Thoracic aorta (tissue), 2 donors: ENCODE measurements around the gene FIP1L1. TPM values are rescaled to one million over a fixed set of nuclear protein-coding genes. Genes with fewer than 3 reads are reported as not detected.

Experiments
- ATAC-seq: fragments of 150-250 bp; one replicate; pipeline ENCODE4 v1.8.0; 2017; ENCODE audit warnings: low read depth; ENCODE audit not compliant: insufficient number of reproducible peaks, low FRiP score
- DNase-seq: peaks from one replicate; pipeline ENCODE4 v3.0.0-alpha.2; 2020; ENCODE audit warnings: low spot score
- H3K27ac ChIP-seq, 2 donors: fragments of 200-600 bp; sonication (generic); 1 replicate in 1 of 2; 2 replicates in 1 of 2; pipeline ENCODE4 v1.5.1; 2016; ENCODE audit warnings: mild to moderate bottlenecking in 2 of 2, moderate library complexity in 2 of 2
- H3K27me3 ChIP-seq: fragments of 200-600 bp; sonication (generic); replicated peaks from 2 replicates; pipeline ENCODE4 v1.6.0; 2016; ENCODE audit warnings: mild to moderate bottlenecking; ENCODE audit not compliant: insufficient read depth
- H3K36me3 ChIP-seq: fragments of 200-600 bp; sonication (generic); one replicate; pipeline ENCODE4 v1.5.1; 2016
- H3K4me1 ChIP-seq, 2 donors: fragments of 200-600 bp; sonication (generic); 1 replicate in 1 of 2; 2 replicates in 1 of 2; pipeline versions ENCODE4 v1.5.1 to v1.6.0; 2016; ENCODE audit warnings: low read depth in 2 of 2, mild to moderate bottlenecking in 1 of 2; ENCODE audit not compliant: control insufficient read depth in 1 of 2
- H3K4me3 ChIP-seq: fragments of 200-600 bp; sonication (generic); 2 replicates; pipeline ENCODE4 v1.5.1; 2016; ENCODE audit warnings: mild to moderate bottlenecking
- H3K9me3 ChIP-seq: fragments of 200-600 bp; sonication (generic); 2 replicates; pipeline ENCODE4 v1.5.1; 2016
- CTCF ChIP-seq: fragments of 200-600 bp; sonication (generic); IDR thresholded peaks from one replicate; pipeline ENCODE4 v1.5.1; 2019; ENCODE audit warnings: antibody characterized with exemption
- total RNA-seq, 2 donors: library from RNA; depleted of rRNA; stranded (reverse); fragments of >200 nt; gene quantifications; one replicate each; pipeline versions ENCODE4 v1.1.0 to v1.2.3, GENCODE V29; 2016

FIP1L1 gene
- total RNA-seq, 2 donors from 2014 or later = 29.5 to 57.9 TPM

- DNase-seq = no peak
- H3K36me3 ChIP-seq = no peaks in the 10 kb centered on the region
- peak overlapping the region; percentile 91 for H3K4me3 ChIP-seq
- no peaks in the 10 kb centered on the region for H3K27me3 ChIP-seq
- no peak for TF ChIP-seq CTCF
- ATAC-seq = no peak
- peak overlapping the region in 1 of 2 donors; percentile 44 for H3K27ac ChIP-seq
- no peaks in the 10 kb centered on the region for H3K9me3 ChIP-seq
- peaks cover 17 to 37% of the 10 kb centered on the region in 2 donors for H3K4me1 ChIP-seq
These were observed 11.1 kb upstream of the FIP1L1 start for GRCh38 chr4:53366301-53366716.

GRCh38 chr4:53367721-53368120, 9.7 kb upstream of the FIP1L1 start:
- peaks cover 14 to 26% of the 10 kb centered on the region in 2 donors for H3K4me1 ChIP-seq
- H3K36me3 ChIP-seq = no peaks in the 10 kb centered on the region
- no peak overlapping the region for H3K4me3 ChIP-seq
- ATAC-seq = no peak
- TF ChIP-seq CTCF = no peak
- no peaks in the 10 kb centered on the region for H3K9me3 ChIP-seq
- DNase-seq = no peak
- no peak overlapping the region for H3K27ac ChIP-seq
- H3K27me3 ChIP-seq = no peaks in the 10 kb centered on the region

GRCh38 chr4:53371049-53371448, 6.4 kb upstream of the FIP1L1 start:
- Histone ChIP-seq H3K27me3 (no peaks in the 10 kb centered on the region), H3K36me3 (no peaks in the 10 kb centered on the region), H3K4me1 (no peaks in the 10 kb centered on the region), H3K4me3 (no peak overlapping the region), H3K27ac (no peak overlapping the region), H3K9me3 (no peaks in the 10 kb centered on the region)
- TF ChIP-seq CTCF = no peak
- DNase-seq (no peak), ATAC-seq (no peak)

GRCh38 chr4:53371843-53372521, 5.5 kb upstream of the FIP1L1 start:
- no peak for TF ChIP-seq CTCF
- Histone ChIP-seq H3K9me3 (no peaks in the 10 kb centered on the region), H3K27me3 (no peaks in the 10 kb centered on the region), H3K4me1 (no peaks in the 10 kb centered on the region), H3K27ac (no peak overlapping the region), H3K4me3 (no peak overlapping the region), H3K36me3 (no peaks in the 10 kb centered on the region)
- DNase-seq (no peak), ATAC-seq (no peak)

- DNase-seq (no peak), ATAC-seq (no peak)
- no peaks in the 10 kb centered on the region for H3K36me3 ChIP-seq
- H3K27me3 ChIP-seq = no peaks in the 10 kb centered on the region
- H3K27ac ChIP-seq = no peak overlapping the region
- no peak overlapping the region for H3K4me3 ChIP-seq
- peaks cover 13 to 14% of the 10 kb centered on the region in 2 donors for H3K4me1 ChIP-seq
- no peak for TF ChIP-seq CTCF
- H3K9me3 ChIP-seq = no peaks in the 10 kb centered on the region
These were observed 2.6 kb upstream of the FIP1L1 start for GRCh38 chr4:53374777-53375258.
